DMS53 treated with DMSO at 0.1 percent for 48 hours (cell line): ENCODE data around the gene TUBB4B.

Source experiments
- DNase-seq: peaks from one replicate; lab custom pipeline; 2025; ENCODE audit not compliant: unreplicated experiment; lab: John Stamatoyannopoulos, UW

TUBB4B gene

GRCh38 chr9:137240841-137241489 is at the start of gene TUBB4B:
TUBB4B (plus strand) TSS chr9:137241287; CDS start chr9:137241361, 74 bp downstream.
- DNase-seq = peak; percentile 98

- no peak for DNase-seq
Observed at GRCh38 chr9:137191691-137192447, 49.2 kb upstream of the TUBB4B start.

GRCh38 chr9:137192448-137192780 is 48.7 kb upstream of the TUBB4B start:
- no peak for DNase-seq

GRCh38 chr9:137192859-137193258 is 48.2 kb upstream of the TUBB4B start:
- no peak for DNase-seq

GRCh38 chr9:137193771-137194170 is 47.3 kb upstream of the TUBB4B start:
- no peak for DNase-seq

GRCh38 chr9:137194388-137194787 is 46.7 kb upstream of the TUBB4B start:
- DNase-seq = no peak

- peak; percentile 59 for DNase-seq
Observed at GRCh38 chr9:137194909-137195308, 46.2 kb upstream of the TUBB4B start.

- peak; percentile 98 for DNase-seq
Observed at GRCh38 chr9:137195525-137196220, 45.4 kb upstream of the TUBB4B start.

- DNase-seq = peak; percentile 50
Observed at GRCh38 chr9:137198051-137198901, 42.8 kb upstream of the TUBB4B start.

- DNase-seq = no peak
Observed at GRCh38 chr9:137198902-137199283, 42.2 kb upstream of the TUBB4B start.

- no peak for DNase-seq
Observed at GRCh38 chr9:137199411-137200121, 41.5 kb upstream of the TUBB4B start.

GRCh38 chr9:137200311-137201204 is 40.5 kb upstream of the TUBB4B start, which contains the start of gene TPRN:
TPRN (minus strand) TSS chr9:137200741; CDS start chr9:137200711, 30 bp downstream.
- peak; percentile 98 for DNase-seq

- DNase-seq = no peak
Observed at GRCh38 chr9:137201205-137201868, 39.8 kb upstream of the TUBB4B start.

- DNase-seq = no peak
Observed at GRCh38 chr9:137202966-137203365, 38.1 kb upstream of the TUBB4B start.

GRCh38 chr9:137204731-137205125 is 36.4 kb upstream of the TUBB4B start:
- DNase-seq = no peak

- DNase-seq = peak; percentile 61
Observed at GRCh38 chr9:137205126-137206069, 35.7 kb upstream of the TUBB4B start, which contains the start of the genes NDOR1 and TMEM203. NDOR1 (plus strand) TSS chr9:137205700; CDS start chr9:137205778, 78 bp downstream. TMEM203 (minus strand) TSS chr9:137205648; CDS start chr9:137205414, 234 bp downstream.

- no peak for DNase-seq
Observed at GRCh38 chr9:137206602-137207001, 34.5 kb upstream of the TUBB4B start.

- DNase-seq = no peak
Observed at GRCh38 chr9:137211532-137211931, 29.6 kb upstream of the TUBB4B start.
